ENCODE data around the gene PLCH1.

Gene PLCH1

DNA sequence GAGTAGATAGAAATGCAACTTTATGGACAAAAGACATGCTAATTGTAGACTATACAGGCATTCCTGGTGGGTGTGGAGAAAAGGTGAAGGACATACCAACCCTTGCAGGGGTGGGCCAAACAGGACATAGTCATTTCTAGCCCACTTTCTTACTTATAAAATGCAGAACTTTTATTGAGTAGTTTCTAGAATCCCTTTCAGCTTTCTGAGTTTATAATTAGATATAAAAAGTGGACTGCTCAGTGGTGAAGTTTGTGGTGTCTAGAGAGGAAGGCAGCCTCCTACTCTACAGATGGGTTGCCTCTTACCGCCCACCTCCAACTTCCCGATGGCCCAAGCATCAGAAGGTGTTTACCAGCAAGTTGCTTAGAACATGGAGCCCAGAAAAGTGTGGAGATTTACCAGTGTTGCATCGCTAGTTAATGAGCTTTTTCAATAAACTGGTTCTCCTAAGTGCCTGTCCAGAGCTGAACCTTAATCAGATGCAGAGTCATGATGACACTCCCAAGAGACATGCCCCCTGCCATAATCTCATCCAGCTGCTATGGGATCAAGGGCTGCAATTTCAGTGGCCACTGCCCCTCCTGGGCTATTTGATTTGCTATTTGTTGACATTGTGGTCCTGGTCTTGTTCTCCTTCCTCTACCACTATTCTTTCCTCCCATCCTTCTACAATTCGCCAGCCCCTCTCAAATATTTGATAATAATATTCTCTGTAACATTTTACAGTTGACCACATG is 373.9 kb downstream of the PLCH1 start:
- no peak for FAIRE-seq

DNA sequence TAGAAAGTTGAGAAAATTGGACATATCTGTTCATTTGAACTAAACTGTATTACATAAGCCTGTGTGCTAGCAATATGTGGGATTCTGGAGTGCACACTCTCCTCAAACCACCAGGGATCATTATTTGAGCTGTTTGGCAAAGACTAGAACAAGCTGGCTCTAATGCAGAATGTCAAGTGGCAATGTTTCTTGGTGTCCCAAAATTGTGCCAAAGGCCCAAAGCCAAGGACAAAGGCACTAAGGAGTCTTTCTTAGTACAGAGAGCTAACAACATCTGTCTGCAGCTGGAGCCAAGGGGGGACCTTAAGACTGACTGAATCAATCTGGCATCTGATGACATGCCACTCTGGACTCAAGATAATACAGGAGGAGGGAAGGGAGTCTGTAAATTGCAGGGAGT is 374.7 kb downstream of the PLCH1 start:
- no peak for FAIRE-seq

DNA sequence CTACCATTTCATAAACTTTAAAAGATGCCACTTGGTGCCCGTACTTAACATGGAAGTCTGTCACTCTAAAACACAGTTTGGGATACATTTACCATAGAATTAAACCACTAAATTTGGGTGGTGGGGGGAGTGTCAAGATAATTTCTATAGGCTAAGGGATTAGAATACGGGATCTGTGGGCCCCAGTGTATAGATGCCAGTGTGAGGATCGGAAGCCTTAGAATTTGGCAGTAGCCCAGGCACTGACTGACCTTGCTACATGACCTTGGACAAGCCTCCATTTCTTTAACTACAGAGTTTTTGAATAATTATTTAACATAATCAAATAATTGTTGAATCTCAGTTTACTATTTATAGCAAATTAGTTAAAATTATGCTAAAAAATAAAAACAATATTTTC is 375.1 kb downstream of the PLCH1 start:
- no peak for FAIRE-seq

DNA sequence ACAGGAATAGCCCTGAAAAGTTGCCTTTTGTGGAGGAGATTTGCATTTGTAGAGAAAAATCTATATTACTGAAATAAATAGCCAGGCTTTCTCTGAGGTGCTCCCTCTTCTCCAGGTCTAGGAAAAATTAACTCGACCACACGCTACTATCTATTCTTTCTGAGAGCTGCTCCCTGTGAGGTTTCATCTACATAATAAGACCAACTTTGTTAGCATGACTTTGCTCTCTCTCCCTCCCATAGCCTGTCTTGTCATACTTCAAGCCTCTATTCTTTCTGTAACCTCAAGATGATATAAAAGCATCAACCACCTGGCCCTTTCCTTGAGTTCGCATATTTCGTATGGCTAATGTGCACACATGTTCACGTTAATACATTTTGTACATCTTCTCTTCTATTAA is 375.6 kb downstream of the PLCH1 start:
- no peak for FAIRE-seq

DNA sequence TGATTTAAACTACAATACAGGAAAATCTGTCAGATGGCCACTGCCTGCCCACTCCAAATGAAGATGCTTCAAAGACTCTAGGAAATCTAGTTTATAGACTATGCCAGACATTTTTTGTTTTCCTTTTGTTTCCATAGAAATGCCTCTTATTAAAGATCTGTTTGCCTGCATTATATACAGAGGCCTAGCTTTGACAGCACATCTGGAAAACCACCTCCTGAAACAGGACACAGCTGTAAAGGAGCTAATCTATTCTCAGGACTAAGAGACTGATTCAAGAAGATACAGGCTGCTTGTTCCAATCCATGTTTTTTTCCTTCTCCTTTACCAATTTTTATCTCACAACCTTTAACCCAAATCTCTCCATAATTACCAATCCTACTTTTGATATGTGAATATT is 376.1 kb downstream of the PLCH1 start:
- FAIRE-seq: no peak

DNA sequence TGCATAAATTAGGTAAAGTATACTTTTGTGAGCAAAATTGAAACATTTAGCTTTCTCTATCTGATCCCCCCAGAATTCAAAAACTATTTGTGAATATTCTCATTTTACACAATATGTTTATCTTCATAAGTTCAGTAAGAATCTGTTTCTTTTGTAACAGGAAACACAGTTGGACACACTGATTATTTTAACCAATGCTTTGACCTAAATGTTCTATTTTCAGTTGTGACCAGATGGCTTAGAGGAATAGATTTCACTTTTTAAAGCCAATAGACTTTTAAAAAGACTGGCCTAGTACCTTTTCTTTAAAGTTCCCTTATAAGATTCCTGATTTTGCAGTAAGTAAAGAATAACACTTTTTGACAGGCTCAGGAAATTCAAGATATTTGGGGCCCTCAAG is 377.4 kb downstream of the PLCH1 start:
- no peak for FAIRE-seq

DNA sequence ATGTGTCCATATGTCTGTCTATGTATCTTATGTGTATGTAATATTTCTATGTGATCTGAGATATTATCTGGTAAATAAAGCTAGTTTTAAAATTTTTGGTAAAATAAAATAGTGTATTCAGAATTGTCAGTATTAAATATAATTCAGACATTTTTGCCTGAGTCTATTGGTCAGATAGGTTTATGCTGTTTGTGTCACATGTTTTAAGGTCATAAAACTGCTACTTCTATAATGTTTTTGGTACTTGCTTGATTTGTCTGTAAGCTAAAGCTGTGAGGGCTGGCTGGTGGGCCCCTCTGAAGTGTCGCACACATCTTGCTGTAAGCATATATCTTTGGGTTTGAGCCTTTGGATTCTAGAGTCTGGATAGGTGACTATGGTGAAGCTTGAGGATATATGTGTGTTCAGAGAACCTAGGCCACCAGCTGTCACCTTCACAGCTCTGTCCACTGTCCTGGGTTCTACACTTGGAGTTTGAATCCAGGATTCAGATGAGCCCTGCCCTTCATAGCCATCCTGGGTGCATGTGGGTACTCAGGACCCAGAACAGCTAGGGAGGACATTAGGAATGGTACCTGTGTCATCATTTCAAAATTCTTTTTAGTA is 379.6 kb downstream of the PLCH1 start:
- no peak for FAIRE-seq

DNA sequence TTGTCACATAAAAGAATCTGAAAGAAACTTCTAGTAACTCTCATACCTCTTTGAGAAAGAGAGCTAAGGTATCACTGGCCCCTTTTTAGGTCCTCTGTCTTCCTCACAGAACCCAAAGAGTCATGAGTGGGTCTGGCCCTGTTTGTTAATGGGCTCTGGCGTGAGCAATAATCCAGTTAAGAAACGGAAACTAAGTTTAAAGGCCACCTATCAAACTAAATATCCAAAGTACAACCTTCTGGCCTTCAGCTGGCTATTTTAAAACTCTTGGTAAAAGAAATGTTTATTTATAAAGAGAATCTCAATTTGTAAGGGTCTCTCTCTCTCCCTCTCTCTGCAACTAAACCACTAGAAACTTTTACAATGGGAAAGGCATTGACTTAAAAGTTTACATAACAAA is 380.4 kb downstream of the PLCH1 start:
- no peak for FAIRE-seq

DNA sequence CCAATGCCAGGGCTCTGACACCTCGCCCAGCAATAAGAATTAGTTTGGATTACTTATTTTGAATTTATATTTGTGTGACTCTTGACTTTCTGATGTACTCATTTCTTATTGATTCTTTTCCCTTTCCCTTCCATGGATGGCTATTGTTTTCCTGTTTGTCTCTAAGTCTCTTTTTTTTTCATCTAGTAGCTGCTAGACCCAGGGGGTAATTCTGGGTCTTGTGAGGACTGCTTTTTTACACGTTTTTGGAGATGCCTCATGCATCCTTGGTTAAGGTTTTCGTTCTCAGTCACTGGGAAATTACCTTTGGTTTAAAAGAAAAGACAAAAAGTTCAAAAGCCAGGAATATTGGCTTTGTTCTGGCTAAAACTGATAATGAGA is 381.2 kb downstream of the PLCH1 start:
- FAIRE-seq: no peak

DNA sequence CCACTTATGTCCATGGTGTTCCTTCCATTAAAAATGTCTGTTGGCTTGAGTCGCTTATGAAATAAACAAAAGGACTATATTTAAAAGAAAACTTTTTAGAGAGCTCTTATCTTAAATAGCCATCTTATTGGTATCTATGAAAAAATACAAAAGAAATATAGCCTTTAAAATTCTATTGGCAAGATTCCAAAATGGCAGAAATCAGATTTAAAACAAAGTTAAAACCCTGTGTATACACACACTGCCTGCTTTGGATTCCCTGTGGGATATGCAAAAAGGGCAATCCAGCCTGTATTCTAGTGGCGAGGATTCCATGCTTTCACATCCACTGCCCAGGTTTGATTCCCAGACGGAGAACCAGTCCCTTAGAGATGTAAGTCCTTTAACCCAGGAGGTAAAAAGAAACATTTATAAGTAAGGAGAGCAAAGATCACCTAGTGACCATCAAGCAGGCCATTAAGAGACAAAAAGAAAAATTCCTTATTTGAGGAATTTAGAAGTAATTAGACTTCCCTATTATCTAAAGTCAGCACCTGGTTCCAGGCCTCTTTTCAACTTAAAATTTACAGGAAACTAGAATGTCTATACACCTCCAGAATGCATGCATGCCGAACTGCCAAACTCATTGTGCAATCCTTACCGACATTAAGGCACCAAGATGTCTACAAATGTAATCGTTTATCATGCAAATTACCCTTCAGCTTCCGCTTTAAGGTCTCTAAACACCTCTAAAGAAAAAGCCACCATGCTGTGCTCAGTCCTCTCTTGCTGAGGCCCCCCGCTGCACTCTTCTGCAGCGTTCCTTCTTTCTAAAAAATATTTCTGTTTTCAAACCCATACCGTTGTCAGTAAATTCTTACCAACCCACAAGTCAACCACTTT is 381.8 kb downstream of the PLCH1 start:
- FAIRE-seq: no peak

DNA sequence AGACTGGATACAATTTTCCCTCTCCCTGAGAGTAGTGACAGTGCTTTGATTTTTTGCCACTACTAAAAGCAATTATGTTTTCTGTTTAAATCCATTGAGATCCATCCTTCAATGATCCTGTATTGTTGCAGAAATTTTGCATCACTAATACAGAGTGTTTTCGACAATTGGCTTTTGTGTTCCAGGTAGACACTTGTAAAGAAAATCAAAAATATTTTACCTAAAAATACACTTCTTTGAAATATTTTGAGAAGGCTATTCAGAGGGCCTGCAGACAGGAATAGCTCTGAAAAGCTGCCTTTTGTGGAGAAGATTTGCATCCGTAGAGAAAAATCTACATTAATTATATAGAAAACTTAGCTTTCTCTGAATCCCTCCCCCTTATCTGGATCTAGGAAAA is 384.6 kb downstream of the PLCH1 start:
- no peak for FAIRE-seq

DNA sequence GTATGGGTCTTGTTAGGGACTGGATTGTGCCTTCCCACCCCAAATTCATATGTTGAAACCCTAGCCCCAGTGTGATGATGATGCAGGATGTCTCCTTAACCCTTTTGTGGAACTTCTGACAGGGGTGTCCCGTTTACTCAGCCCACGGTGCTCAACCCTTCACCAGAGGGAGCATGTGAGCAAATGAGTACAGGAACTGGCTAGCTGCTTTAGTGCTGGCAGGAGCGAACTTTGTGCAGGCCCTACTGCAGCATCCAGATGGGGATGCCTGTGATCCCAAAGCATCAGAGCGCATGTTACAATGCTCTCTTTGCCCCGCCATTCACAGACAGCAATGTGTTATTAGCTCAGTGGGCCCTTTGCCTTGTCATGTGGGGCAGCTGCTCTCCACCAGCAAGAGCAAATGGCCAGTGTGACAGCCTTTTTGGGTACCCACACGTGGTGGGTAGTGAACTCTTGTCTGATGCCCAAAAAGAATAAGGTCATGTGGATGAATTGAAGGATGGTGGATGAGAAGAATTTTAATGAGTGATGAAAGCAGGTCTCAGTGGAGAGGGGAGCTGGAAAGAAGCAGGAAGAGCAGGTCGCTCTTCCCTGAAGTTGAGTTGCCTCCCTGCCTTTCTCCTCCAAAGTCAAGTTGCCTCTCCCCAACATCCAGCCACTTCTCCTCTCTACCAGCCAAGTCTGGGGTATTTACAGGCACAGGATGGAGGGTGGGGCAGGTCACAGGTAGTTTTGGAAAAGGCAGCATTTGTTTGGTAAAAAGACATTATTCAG is 388.1 kb downstream of the PLCH1 start:
- FAIRE-seq: no peak

DNA sequence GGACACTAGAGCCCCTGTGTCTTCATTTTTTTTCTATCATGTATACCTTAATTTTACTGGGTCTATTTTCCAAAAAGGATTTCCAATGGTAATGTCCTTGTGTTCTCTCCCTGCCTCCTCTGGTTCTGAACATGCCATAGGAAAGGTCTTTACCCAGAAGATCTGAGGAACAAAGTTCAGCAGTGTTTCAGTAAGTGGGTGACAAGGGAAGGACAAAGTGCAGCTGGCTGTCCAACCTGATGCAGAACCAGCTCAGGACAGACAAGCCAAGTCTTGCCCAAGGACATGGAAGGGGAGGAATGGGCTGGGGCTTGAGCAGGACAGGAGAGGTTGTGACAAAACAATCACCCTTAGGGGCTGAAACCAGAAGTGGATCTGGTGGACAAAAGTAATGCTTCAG is 390.2 kb downstream of the PLCH1 start:
- FAIRE-seq: no peak

DNA sequence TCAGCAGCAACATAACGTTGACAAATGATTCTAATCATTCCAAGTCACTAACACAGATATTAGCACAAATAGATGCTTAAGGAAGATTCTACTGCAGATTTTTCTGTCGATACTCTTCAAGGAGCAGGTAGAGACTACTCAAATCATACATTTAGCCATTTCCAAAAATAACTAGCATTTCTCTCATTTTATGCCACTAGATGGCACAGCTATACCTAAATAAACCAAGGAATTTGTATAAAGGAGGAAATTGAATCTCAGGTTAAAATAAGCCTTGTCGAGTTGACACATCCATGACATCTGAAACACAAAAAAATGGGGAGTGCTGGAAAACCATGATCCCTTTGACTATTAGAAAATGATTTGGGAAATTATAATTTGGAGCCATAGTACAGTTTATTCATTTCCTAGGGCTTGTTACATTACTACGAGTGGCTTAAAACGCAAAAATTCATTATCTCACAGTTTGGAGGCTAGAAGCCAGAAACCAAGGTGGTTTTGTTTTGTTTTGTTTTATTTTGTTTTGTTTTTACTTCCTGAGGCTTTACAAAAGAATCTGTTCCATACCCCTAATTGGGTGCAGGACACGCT is 391.9 kb downstream of the PLCH1 start:
- no peak for FAIRE-seq

DNA sequence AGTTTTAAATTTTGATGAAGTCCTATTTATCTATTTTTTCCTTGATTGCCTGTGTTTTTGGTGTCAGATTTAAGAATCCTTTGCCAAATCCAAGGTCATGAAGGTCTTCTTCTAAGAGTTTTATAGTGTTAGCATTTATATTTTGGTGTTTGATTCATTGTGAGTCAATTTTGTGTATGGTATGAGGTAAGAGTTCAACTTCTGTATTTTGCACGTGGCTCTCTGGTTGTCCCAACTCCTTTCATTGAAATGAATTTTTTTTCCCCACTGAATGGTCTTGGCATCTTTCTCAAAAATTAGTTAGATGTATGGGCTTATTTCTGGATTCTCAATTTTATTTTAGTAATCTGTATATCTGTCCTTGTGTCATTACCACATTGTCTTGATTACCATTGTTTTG is 394.3 kb downstream of the PLCH1 start:
- no peak for FAIRE-seq

DNA sequence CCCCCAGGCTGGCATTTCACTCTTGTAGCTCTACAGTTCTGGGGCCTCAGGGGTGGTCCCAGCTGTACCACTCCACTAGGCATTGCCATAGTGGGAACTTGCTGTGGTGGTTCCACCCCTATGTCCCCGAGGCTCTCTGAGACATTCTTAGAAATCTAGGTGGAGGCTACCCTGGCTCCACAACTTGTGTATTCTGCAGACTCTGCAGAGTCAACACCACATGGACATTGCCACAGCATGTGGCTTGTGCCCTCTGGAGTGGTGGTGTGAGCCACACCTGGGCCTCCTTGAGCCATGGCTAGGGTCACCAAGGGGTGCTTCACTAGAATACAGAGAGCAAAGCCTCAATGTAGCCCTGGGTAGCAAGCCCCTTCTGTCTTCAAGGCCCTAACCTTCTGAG is 397.0 kb downstream of the PLCH1 start:
- no peak for FAIRE-seq

DNA sequence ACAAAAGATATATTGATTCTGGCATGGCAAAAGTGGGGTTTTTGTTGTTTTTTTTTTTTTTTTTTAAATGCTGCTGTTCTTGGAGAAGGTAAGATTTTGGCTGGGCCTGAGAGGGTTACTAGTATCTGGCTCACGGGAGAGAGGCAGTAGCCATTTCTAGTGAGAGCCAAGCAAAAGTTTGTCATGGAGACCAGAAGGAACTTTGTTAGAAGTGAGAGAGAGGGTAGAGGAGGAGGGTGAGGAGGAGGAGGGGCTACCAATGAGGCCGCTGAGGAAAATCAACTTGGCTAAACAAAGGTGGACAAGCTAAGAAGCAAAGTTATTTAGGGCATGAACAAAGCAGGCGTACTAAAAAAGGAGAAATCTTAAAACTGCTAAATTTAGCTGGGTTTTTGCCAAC is 402.5 kb downstream of the PLCH1 start:
- FAIRE-seq: no peak

DNA sequence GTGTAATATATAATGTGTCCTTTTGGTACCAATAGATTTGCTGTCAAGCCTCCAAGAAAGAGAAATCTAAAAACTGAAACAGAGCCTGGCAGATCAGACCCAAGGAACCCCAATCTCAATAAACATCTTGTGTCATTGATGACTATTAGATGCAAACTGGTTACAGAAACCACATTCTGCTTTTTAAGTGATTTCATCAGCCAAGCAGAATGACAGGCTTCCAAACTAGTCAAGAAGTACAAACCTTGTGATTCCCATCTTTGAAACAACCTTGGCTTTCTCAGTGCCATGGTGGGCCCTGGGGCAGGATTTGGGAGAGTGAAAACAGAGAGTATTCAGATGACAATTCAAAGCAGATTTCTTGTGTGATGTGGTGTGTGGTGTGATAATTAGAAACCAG is 405.8 kb downstream of the PLCH1 start:
- FAIRE-seq: no peak

DNA sequence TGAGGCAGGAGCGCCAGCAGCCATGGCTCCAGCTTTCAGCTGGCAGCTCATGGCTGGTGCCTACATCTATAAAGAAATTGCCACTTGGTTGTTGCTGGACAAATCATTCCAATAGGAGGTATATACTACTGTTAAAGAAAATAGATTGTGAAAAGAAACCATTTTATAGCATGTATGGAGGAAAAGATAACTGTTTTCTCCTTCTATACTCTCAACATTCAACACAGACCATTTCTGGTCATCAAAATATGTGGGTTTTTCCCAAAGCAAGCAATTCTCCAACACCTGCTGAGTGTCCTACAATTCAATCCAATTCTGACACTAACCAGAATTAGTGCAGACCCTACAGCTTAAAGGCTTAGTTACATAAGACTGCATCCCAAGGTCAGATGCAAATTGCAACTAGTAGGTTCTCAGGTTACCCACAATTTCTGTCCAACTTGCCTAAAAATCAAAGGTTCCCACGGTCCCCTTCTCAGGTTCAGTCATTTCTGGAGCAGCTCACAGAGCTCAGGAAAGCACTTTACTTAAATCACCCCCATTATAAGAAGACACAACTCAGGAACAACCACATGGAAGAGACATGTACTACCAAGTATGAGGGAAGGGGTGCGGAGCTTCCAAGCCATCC is 409.0 kb downstream of the PLCH1 start:
- no peak for FAIRE-seq

DNA sequence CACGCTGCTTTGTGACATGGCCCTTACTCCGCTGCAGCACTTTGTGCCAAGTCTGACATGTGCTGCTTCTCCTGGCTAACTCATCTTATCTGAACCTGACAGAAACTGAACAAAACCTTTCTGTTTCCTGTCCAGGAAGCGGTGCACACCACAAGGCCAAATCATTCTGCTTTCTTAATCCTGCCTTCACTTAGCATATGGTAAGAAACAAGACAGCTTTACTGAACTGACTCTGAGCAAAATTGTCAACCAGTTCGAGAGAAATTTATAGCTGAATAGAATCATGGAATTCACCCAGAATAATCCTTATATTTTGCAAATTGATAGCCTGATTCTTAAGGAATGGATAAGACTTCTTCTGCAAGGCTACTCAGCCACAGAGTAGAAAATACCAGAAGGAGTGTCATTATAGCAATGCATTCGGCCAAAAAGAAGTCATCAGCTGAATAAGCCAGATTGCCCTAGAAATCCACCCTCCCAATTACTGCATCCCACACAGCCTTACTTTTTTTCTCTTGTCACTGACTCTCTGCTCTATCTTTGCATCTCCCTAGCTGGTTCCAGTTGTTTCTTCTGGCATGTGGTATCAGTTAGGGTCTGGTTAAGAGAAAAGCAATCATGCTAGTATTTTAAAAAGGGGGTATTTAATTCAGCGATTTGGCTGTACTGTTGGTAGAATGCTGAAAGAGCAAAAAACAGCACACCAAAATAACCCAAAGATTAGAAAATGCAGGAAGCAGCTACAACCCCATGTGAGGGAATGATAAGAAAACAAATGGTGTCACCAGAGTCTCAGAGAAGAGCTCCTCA is 409.8 kb downstream of the PLCH1 start:
- FAIRE-seq: no peak

DNA sequence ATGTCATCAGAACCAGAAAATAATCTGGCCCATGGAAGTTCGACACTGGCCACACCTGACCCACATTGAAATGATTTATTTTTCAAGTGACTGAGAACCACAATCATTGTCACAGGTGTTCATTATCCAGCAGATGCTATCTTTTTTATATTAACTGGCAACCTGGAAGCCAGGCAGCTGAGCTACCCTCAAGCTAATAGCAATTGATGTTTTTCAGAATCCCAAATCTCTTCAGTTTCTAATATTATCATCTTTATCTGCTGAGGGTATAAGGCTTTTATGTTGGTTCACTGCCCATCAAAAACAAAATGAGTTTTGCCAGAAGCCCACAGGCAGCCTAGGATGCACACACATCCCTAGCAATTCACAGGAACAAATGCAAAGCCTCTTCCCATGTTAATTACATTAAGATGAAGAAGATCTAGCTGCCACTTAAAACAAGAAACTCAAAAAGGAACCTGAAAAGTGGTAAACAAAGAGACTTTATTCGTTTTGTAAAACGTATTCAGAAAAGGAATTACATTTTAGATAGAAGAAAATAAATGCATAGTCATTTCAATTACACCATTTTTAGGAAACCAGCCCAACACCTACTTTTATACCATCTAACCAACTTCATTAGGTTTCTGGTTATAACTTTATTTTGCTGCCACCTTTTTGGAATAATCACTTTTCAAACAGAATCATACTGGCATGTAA is 410.5 kb downstream of the PLCH1 start:
- FAIRE-seq: no peak
